H1 (cell line): ENCODE measurements around the gene JOSD2. TPM values are rescaled to one million over a fixed set of nuclear protein-coding genes. Genes with fewer than 3 reads are reported as not detected.

Experiments
- CTCF ChIA-PET: fragments of 300-600 bp; sonication (Branson Sonifier 250); formaldehyde crosslinking; loops from one replicate; lab custom pipeline; 2021; ENCODE audit not compliant: partially characterized antibody; lab: Charles Lee
- POLR2A ChIA-PET: fragments of 300-600 bp; sonication (Branson Sonifier 250); formaldehyde crosslinking; loops from one replicate; lab custom pipeline; 2021; ENCODE audit warnings: inconsistent platforms; ENCODE audit not compliant: partially characterized antibody; lab: Charles Lee
- DNase-seq, 2 experiments: peaks; one replicate each; pipeline versions ENCODE4 v3.0.0 to v3.0.0-alpha.2; 2010 to 2022; ENCODE audit warnings: low spot score in 2 of 2, low read depth in 1 of 2, mixed read lengths in 1 of 2
- FAIRE-seq: peaks from 2 replicates; lab custom pipeline; 2011; peaks lifted over from hg19 to GRCh38; lab: Jason Lieb, UNC
- H2AFZ ChIP-seq: 2 replicates; pipeline ENCODE4 v1.8.1; 2012; ENCODE audit warnings: low read length, inconsistent platforms
- H2AK5ac ChIP-seq: 2 replicates; pipeline ENCODE4 v1.6.1; 2013; ENCODE audit warnings: low read depth, low read length
- H2BK120ac ChIP-seq: replicated peaks from 2 replicates; pipeline ENCODE3; 2013; ENCODE audit warnings: low read depth, low read length, inconsistent platforms
- H2BK12ac ChIP-seq: 2 replicates; pipeline ENCODE4 v1.6.1; 2013; ENCODE audit warnings: low read depth, low read length
- H2BK15ac ChIP-seq: 2 replicates; pipeline ENCODE4 v1.6.1; 2013; ENCODE audit warnings: low read length
- H2BK20ac ChIP-seq: 2 replicates; pipeline ENCODE4 v1.6.1; 2013; ENCODE audit warnings: low read length
- H2BK5ac ChIP-seq: 2 replicates; pipeline ENCODE4 v1.6.1; 2013; ENCODE audit warnings: low read depth, low read length
- H3K14ac ChIP-seq: 2 replicates; pipeline ENCODE4 v1.6.1; 2013; ENCODE audit warnings: inconsistent platforms; ENCODE audit not compliant: insufficient read length
- H3K18ac ChIP-seq: 2 replicates; pipeline ENCODE4 v1.6.1; 2013; ENCODE audit warnings: low read length; ENCODE audit errors: extremely low read depth
- H3K23ac ChIP-seq: 2 replicates; pipeline ENCODE4 v1.6.1; 2013; ENCODE audit warnings: inconsistent platforms; ENCODE audit not compliant: insufficient read length
- H3K23me2 ChIP-seq: 2 replicates; pipeline ENCODE4 v1.6.1; 2013; ENCODE audit warnings: low read depth, low read length
- H3K27ac ChIP-seq: 2 replicates; pipeline ENCODE4 v1.6.1; 2011; ENCODE audit warnings: low read depth, low read length, inconsistent platforms
- H3K27me3 ChIP-seq, 4 experiments: replicated peaks in 1 of 4; 1 replicate in 1 of 4; 2 replicates in 3 of 4; pipeline versions ENCODE4 v1.6.1 to v1.8.1; 2011 to 2013; ENCODE audit warnings: low read length in 3 of 4, mild to moderate bottlenecking in 3 of 4, inconsistent platforms in 2 of 4, mixed read lengths in 2 of 4, moderate library complexity in 1 of 4; ENCODE audit not compliant: control insufficient read depth in 3 of 4, insufficient read depth in 3 of 4; ENCODE audit errors: extremely low read depth in 1 of 4
- H3K36me3 ChIP-seq, 4 experiments: 2 replicates each; pipeline versions ENCODE4 v1.6.1 to v1.8.1; 2011 to 2013; ENCODE audit warnings: mild to moderate bottlenecking in 4 of 4, low read length in 3 of 4, moderate library complexity in 2 of 4, control low read depth in 1 of 4, inconsistent platforms in 1 of 4; ENCODE audit not compliant: insufficient read depth in 4 of 4, control insufficient read depth in 2 of 4
- H3K4ac ChIP-seq: replicated peaks from 2 replicates; pipeline ENCODE3; 2013; ENCODE audit warnings: low read length, low read depth, mixed read lengths, inconsistent platforms; ENCODE audit not compliant: insufficient read length
- H3K4me1 ChIP-seq, 4 experiments: replicated peaks in 1 of 4; 1 replicate in 1 of 4; 2 replicates in 3 of 4; pipeline versions ENCODE4 v1.6.1 to v1.8.1; 2011 to 2013; ENCODE audit warnings: low read length in 3 of 4, inconsistent platforms in 2 of 4, mixed read lengths in 1 of 4; ENCODE audit not compliant: insufficient read depth in 4 of 4, control insufficient read depth in 3 of 4
- H3K4me2 ChIP-seq, 2 experiments: 2 replicates each; pipeline versions ENCODE4 v1.6.1 to v1.8.1; 2011 to 2013; ENCODE audit warnings: low read depth in 2 of 2, low read length in 2 of 2, control low read depth in 1 of 2, inconsistent platforms in 1 of 2, mild to moderate bottlenecking in 1 of 2; ENCODE audit not compliant: insufficient read depth in 1 of 2
- H3K4me3 ChIP-seq, 4 experiments: fragments of 200-600, 300-600 bp in 1 of 4; sonication (generic), shearing (Covaris generic), sonication (Bioruptor Twin) in 1 of 4; 2 replicates each; pipeline versions ENCODE4 v1.5.1 to v1.8.1; 2011 to 2016; ENCODE audit warnings: low read length in 4 of 4, low read depth in 3 of 4, control low read depth in 2 of 4, inconsistent platforms in 2 of 4, mild to moderate bottlenecking in 2 of 4, mixed read lengths in 1 of 4, moderate library complexity in 1 of 4; ENCODE audit not compliant: insufficient read depth in 2 of 4; ENCODE audit errors: extremely low read depth in 1 of 4
- H3K56ac ChIP-seq: replicated peaks from 2 replicates; pipeline ENCODE3; 2013; ENCODE audit warnings: low read depth, mild to moderate bottlenecking, mixed read lengths, low read length, inconsistent platforms; ENCODE audit not compliant: insufficient read length
- H3K79me1 ChIP-seq: 2 replicates; pipeline ENCODE4 v1.6.1; 2013; ENCODE audit warnings: low read depth, low read length, control low read depth
- H3K79me2 ChIP-seq, 2 experiments: 2 replicates each; pipeline versions ENCODE4 v1.6.1 to v1.8.1; 2012 to 2013; ENCODE audit warnings: low read length in 2 of 2, mild to moderate bottlenecking in 2 of 2, inconsistent platforms in 1 of 2; ENCODE audit not compliant: insufficient read depth in 2 of 2, control insufficient read depth in 1 of 2
- H3K9ac ChIP-seq, 4 experiments: replicated peaks in 1 of 4; 1 replicate in 1 of 4; 2 replicates in 3 of 4; pipeline versions ENCODE4 v1.6.1 to v1.8.1; 2011 to 2013; ENCODE audit warnings: low read depth in 3 of 4, low read length in 3 of 4, control low read depth in 2 of 4, mild to moderate bottlenecking in 2 of 4, moderate library complexity in 2 of 4, inconsistent platforms in 1 of 4; ENCODE audit errors: extremely low read depth in 1 of 4
- H3K9me3 ChIP-seq, 2 experiments: 2 replicates each; pipeline versions ENCODE4 v1.6.1 to v1.8.1; 2012 to 2013; ENCODE audit warnings: mild to moderate bottlenecking in 2 of 2, moderate library complexity in 2 of 2, control low read depth in 1 of 2, inconsistent platforms in 1 of 2, low read depth in 1 of 2, low read length in 1 of 2, mixed read lengths in 1 of 2; ENCODE audit not compliant: insufficient read depth in 2 of 2
- H4K20me1 ChIP-seq, 2 experiments: replicated peaks in 1 of 2; 2 replicates each; pipeline versions ENCODE3 to v1.8.1; 2011 to 2013; ENCODE audit warnings: inconsistent platforms in 2 of 2, low read length in 2 of 2, mild to moderate bottlenecking in 1 of 2; ENCODE audit not compliant: insufficient read depth in 2 of 2, control insufficient read depth in 1 of 2
- H4K5ac ChIP-seq: 2 replicates; pipeline ENCODE4 v1.6.1; 2013; ENCODE audit warnings: low read length, low read depth, mixed read lengths, inconsistent platforms; ENCODE audit not compliant: insufficient read length
- H4K8ac ChIP-seq: 2 replicates; pipeline ENCODE4 v1.8.0; 2013; ENCODE audit warnings: mild to moderate bottlenecking, moderate library complexity, low read length, inconsistent platforms; ENCODE audit not compliant: insufficient read depth; ENCODE audit errors: extremely low read depth
- H4K91ac ChIP-seq: replicated peaks from 2 replicates; pipeline ENCODE3; 2013; ENCODE audit warnings: low read length, mixed read lengths, inconsistent platforms; ENCODE audit not compliant: insufficient read length
- BACH1 ChIP-seq: IDR thresholded peaks from 2 replicates; pipeline ENCODE4 v1.6.1; 2012; ENCODE audit warnings: low read length, improper control_type of control experiment
- JUN ChIP-seq: IDR thresholded peaks from 2 replicates; pipeline ENCODE4 v1.6.1; 2011; ENCODE audit warnings: low read depth, mild to moderate bottlenecking, improper control_type of control experiment, low read length
- USF2 ChIP-seq: IDR thresholded peaks from 2 replicates; pipeline ENCODE4 v1.6.1; 2011; ENCODE audit warnings: low read length, improper control_type of control experiment
- WGBS, 2 experiments: shearing (Covaris generic) in 1 of 2; methylation state at CpG; one replicate each; pipeline versions ENCODE4 v1.1.6 to v1.1.7; 2013 to 2015; ENCODE audit warnings: low lambda C conversion rate in 2 of 2, mixed read lengths in 2 of 2, inconsistent platforms in 1 of 2, low coverage in 1 of 2, missing lambda C conversion rate in 1 of 2; ENCODE audit not compliant: insufficient replicate concordance in 2 of 2, insufficient coverage in 1 of 2, insufficient read length in 1 of 2; ENCODE audit errors: extremely low coverage in 1 of 2, missing lambda C conversion rate in 1 of 2; 5-methylcytosine and 5-hydroxymethylcytosine counted together
- polyA plus RNA-seq, 7 experiments: library from polyadenylated mRNA; depleted of rRNA in 3 of 7; stranded (reverse) in 5 of 7; unstranded in 2 of 7; fragments of >200 nt in 5 of 7; fragments of 200-250 nt in 2 of 7; gene quantifications; 1 replicate in 5 of 7; 2 replicates in 1 of 7; 4 replicates in 1 of 7; pipeline versions ENCODE4 v1.2.1 to v1.2.3, GENCODE V29; 2011 to 2013; ENCODE audit warnings: missing spikeins in 2 of 7, mixed read lengths in 2 of 7
- total RNA-seq: library from RNA; stranded (reverse); fragmentation: NEBNext Ultra II Directional; extraction: Animal tissue kit (Norgen Biotek cat#: 25700); gene quantifications from 2 replicates; pipeline ENCODE4 v1.2.1, GENCODE V29; 2021

JOSD2 gene
- total and polyA plus RNA-seq, 2 of the 8 experiments (the other 6 are each of a cell fraction or from before 2014, with no cell fraction given) = 1.9 to 6.6 TPM

GRCh38 chr19:50458396-50459066 is 52.5 kb downstream of the JOSD2 start:
- H4K91ac ChIP-seq = no peak overlapping the region
- WGBS, 2 experiments = 91% methylated on average over 36 of the region's 50 CpGs; no CpG with 5 or more reads in 1 of the 2 experiments
- no peaks in the 10 kb centered on the region for H3K9me3 ChIP-seq
- no peaks in the 10 kb centered on the region for H3K79me2 ChIP-seq
- no peak overlapping the region for H2BK12ac ChIP-seq
- no peaks in the 10 kb centered on the region for H3K79me1 ChIP-seq
- H4K8ac ChIP-seq = peak overlapping the region; percentile 28; the same call in 1 of the 2 replicates
- no peak overlapping the region for H4K5ac ChIP-seq
- TF ChIP-seq USF2 (no peak), JUN (no peak), BACH1 (no peak)
- DNase-seq (no peak), FAIRE-seq (no peak)
- no peak overlapping the region for H3K9ac ChIP-seq
- H3K23me2 ChIP-seq = peaks cover 7% of the 10 kb centered on the region; the same call in 1 of the 2 replicates
- H3K4me2 ChIP-seq = no peak overlapping the region
- H3K36me3 ChIP-seq = no peaks in the 10 kb centered on the region
- H3K23ac ChIP-seq = no peak overlapping the region
- no peak overlapping the region for H3K4me3 ChIP-seq
- no peak overlapping the region for H3K4ac ChIP-seq
- H2BK120ac ChIP-seq = no peak overlapping the region
- H3K4me1 ChIP-seq = peaks cover 0 to 3% (median 0%) of the 10 kb centered on the region in 4 experiments; a peak in 2 of 7 replicates
- no peak overlapping the region for H2AK5ac ChIP-seq
- no peak overlapping the region for H2AFZ ChIP-seq
- no peak overlapping the region for H3K18ac ChIP-seq
- H3K27ac ChIP-seq = no peak overlapping the region
- 0 out of 2 replicates have a peak overlapping the region, but pooled peaks have one; percentile 61 for H2BK15ac ChIP-seq
- no peak overlapping the region for H3K56ac ChIP-seq
- no peak overlapping the region for H2BK20ac ChIP-seq
- ChIA-PET POLR2A (interaction anchor here (0.7 to 1.3 kb wide), 4 partner anchors 40 to 311 kb away, joined by 3 to 5 read pairs (median 3); partner anchors contain the start of gene SPIB), CTCF (interaction anchor here (1.0 to 1.2 kb wide), 2 partner anchors 11 to 22 kb away, joined by 3 read pairs; no protein-coding TSS in a partner anchor)
- H4K20me1 ChIP-seq = peaks cover 0 to 3% of the 10 kb centered on the region in 2 experiments
- H3K14ac ChIP-seq = no peak overlapping the region
- H2BK5ac ChIP-seq = no peak overlapping the region
- H3K27me3 ChIP-seq = no peaks in the 10 kb centered on the region; a peak in 2 of 7 replicates
